ENCODE results near the gene NINJ1. TPM values are rescaled to one million over a fixed set of nuclear protein-coding genes. Genes with fewer than 3 reads are reported as not detected.

The NINJ1 gene
- total RNA-seq, 1 experiment from 2014 or later, result 26.7 TPM

DNA sequence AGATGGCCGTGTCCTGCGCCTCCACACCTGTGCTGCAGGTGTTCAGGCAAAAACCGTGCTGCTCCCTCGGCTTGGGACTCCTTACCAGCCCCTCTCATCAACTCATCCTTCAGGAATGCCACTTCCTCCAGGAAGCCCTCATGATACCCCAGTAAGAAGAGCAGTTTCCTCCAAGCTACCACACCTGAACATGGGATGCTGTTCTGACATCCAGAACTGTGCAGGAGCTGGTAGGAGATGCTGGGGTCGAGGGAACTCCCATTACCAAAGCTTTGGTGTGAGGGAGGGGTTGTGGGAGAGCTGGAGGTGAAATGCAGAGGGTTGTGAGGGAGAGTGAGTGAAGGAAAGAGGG, 19.1 kb downstream of the NINJ1 start:
- H3K9me3 ChIP-seq (ENCODE audit: control insufficient read depth, insufficient read depth, low read depth, low read length), result no peaks in the 10 kb centered on the region
- ChIA-PET POLR2A (no interaction called here), CTCF (no interaction called here)
- no TSS peak for BruUV-seq (replicated peaks)
- H3K27me3 ChIP-seq (ENCODE audit: control insufficient read depth, insufficient read depth, low read length), result no peaks in the 10 kb centered on the region
- no peak overlapping the region for H3K4me3 ChIP-seq (ENCODE audit: low read depth in 2 of 2, low read length in 2 of 2)
- H3K4me1 ChIP-seq (ENCODE audit: control insufficient read depth, insufficient read depth, low read length), result no peaks in the 10 kb centered on the region
- in situ Hi-C loops (cut with HindIII; ENCODE audit: low pct_unique_long_range_greater_than_20kb, low sequenced_read_pairs) (no loop called here), intact Hi-C loops (cut with micrococcal nuclease; ENCODE audit: unreplicated experiment) (no loop called here)
- ATAC-seq, result no peak
- H3K36me3 ChIP-seq (ENCODE audit: control insufficient read depth, insufficient read depth, low read length), result no peaks in the 10 kb centered on the region
- no peak for TF ChIP-seq POLR2AphosphoS5 (IDR thresholded peaks at IDR 0.05; ENCODE audit: low read depth, low read length)
- no peak for TF ChIP-seq SIN3A (IDR thresholded peaks at IDR 0.05; ENCODE audit: borderline replicate concordance, insufficient read depth, low read depth, low read length)
- TF ChIP-seq, protein P1, sequence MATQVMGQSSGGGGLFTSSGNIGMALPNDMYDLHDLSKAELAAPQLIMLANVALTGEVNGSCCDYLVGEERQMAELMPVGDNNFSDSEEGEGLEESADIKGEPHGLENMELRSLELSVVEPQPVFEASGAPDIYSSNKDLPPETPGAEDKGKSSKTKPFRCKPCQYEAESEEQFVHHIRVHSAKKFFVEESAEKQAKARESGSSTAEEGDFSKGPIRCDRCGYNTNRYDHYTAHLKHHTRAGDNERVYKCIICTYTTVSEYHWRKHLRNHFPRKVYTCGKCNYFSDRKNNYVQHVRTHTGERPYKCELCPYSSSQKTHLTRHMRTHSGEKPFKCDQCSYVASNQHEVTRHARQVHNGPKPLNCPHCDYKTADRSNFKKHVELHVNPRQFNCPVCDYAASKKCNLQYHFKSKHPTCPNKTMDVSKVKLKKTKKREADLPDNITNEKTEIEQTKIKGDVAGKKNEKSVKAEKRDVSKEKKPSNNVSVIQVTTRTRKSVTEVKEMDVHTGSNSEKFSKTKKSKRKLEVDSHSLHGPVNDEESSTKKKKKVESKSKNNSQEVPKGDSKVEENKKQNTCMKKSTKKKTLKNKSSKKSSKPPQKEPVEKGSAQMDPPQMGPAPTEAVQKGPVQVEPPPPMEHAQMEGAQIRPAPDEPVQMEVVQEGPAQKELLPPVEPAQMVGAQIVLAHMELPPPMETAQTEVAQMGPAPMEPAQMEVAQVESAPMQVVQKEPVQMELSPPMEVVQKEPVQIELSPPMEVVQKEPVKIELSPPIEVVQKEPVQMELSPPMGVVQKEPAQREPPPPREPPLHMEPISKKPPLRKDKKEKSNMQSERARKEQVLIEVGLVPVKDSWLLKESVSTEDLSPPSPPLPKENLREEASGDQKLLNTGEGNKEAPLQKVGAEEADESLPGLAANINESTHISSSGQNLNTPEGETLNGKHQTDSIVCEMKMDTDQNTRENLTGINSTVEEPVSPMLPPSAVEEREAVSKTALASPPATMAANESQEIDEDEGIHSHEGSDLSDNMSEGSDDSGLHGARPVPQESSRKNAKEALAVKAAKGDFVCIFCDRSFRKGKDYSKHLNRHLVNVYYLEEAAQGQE (IDR thresholded peaks at IDR 0.05; ENCODE audit: insufficient read depth in 1 of 2, low read depth in 2 of 2, low read length in 1 of 2), result no peak
- TF ChIP-seq, protein P2, sequence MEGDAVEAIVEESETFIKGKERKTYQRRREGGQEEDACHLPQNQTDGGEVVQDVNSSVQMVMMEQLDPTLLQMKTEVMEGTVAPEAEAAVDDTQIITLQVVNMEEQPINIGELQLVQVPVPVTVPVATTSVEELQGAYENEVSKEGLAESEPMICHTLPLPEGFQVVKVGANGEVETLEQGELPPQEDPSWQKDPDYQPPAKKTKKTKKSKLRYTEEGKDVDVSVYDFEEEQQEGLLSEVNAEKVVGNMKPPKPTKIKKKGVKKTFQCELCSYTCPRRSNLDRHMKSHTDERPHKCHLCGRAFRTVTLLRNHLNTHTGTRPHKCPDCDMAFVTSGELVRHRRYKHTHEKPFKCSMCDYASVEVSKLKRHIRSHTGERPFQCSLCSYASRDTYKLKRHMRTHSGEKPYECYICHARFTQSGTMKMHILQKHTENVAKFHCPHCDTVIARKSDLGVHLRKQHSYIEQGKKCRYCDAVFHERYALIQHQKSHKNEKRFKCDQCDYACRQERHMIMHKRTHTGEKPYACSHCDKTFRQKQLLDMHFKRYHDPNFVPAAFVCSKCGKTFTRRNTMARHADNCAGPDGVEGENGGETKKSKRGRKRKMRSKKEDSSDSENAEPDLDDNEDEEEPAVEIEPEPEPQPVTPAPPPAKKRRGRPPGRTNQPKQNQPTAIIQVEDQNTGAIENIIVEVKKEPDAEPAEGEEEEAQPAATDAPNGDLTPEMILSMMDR (IDR thresholded peaks at IDR 0.05), result no peak
- no peak for TF ChIP-seq TCF7L2 (IDR thresholded peaks at IDR 0.05; ENCODE audit: low read depth, low read length)
- no peak overlapping the region for H3K27ac ChIP-seq (ENCODE audit: low read length)
- no peak for DNase-seq (ENCODE audit: low read depth, low spot score)

DNA sequence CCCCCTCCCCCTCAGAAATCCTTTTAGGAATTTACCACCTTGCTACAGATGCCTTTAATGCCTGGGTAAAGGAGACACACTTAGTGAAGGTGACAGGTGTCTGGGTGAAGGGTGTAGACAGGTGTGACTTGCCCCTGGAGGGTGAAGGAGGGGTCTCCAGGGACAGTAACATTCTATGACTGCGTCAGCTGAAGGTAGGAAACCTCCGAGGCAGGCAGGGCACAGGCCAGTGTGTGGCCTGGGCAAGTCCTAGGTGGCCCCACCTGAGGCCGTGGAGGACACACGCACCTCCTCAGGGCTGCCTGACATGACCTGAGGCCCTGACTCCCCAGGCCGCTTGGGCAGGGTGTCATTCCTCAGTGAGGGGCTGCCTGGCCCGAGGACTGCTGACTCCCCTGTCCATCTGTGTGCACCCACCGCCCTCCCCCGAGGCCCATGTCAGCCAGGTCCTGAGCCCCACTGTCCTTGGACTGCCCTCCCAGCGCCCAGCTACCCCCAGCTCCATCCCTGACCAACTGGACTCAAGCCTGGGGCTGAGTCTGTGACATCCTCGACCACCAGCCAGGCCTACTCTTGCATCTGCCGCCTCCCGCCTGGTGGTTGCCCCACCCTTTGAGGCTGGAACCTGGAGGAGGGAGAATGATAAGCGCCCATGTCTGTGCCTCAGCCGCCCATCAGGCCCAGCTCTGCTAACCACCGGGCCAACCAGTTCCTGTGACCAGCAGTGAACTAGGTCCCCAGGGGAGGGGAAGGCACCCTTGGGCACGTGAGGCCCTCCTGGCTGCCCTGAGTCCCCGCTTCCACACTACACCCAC, 19.7 kb downstream of the NINJ1 start:
- TF ChIP-seq SIN3A (IDR thresholded peaks at IDR 0.05; ENCODE audit: borderline replicate concordance, insufficient read depth, low read depth, low read length) (no peak), POLR2AphosphoS5 (IDR thresholded peaks at IDR 0.05; ENCODE audit: low read depth, low read length) (no peak), TCF7L2 (IDR thresholded peaks at IDR 0.05; ENCODE audit: low read depth, low read length) (no peak)
- ATAC-seq (no peak), DNase-seq (ENCODE audit: low read depth, low spot score) (no peak)
- no peaks in the 10 kb centered on the region for H3K36me3 ChIP-seq (ENCODE audit: control insufficient read depth, insufficient read depth, low read length)
- intact Hi-C loops (cut with micrococcal nuclease; ENCODE audit: unreplicated experiment), result no loop called here
- H3K27me3 ChIP-seq (ENCODE audit: control insufficient read depth, insufficient read depth, low read length), result no peaks in the 10 kb centered on the region
- H3K9me3 ChIP-seq (ENCODE audit: control insufficient read depth, insufficient read depth, low read depth, low read length), result no peaks in the 10 kb centered on the region
- no TSS peak for BruUV-seq (replicated peaks)
- in situ Hi-C loops (cut with HindIII; ENCODE audit: low pct_unique_long_range_greater_than_20kb, low sequenced_read_pairs), result no loop called here
- H3K4me3 ChIP-seq (ENCODE audit: low read depth in 2 of 2, low read length in 2 of 2), result no peak overlapping the region
- H3K27ac ChIP-seq (ENCODE audit: low read length), result no peak overlapping the region
- no peaks in the 10 kb centered on the region for H3K4me1 ChIP-seq (ENCODE audit: control insufficient read depth, insufficient read depth, low read length)
- ChIA-PET CTCF (no interaction called here), POLR2A (no interaction called here)

DNA sequence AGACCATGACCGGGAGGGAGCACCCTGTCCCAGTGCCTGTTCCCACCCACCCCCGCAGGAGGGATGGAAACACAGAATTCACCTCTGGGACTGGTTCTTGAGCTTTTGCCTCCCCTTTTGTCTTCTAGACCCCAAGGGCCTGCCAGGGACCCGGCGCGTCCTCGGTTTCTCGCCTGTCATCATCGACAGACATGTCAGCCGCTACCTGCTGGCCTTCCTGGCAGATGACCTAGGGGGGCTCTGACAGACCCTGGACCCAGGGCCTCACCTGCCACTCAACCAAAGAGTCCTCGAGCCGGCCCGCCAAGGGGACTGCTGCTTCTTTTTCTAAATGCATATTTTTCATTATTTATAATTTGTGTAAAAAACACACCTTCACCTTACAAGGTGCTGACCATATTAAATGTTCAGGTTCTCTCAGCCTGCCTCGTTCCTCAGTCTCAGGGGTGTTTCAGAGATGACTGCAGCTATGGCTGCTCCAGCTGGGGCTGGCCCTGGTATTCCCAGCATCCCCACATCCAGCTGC, 21.1 kb downstream of the NINJ1 start:
- Histone ChIP-seq H3K27ac (ENCODE audit: low read length) (no peak overlapping the region), H3K4me3 (ENCODE audit: low read depth in 2 of 2, low read length in 2 of 2) (no peak overlapping the region), H3K9me3 (ENCODE audit: control insufficient read depth, insufficient read depth, low read depth, low read length) (no peaks in the 10 kb centered on the region), H3K4me1 (ENCODE audit: control insufficient read depth, insufficient read depth, low read length) (no peaks in the 10 kb centered on the region), H3K36me3 (ENCODE audit: control insufficient read depth, insufficient read depth, low read length) (no peaks in the 10 kb centered on the region), H3K27me3 (ENCODE audit: control insufficient read depth, insufficient read depth, low read length) (no peaks in the 10 kb centered on the region)
- DNase-seq (ENCODE audit: low read depth, low spot score), result no peak
- ATAC-seq, result no peak
- in situ Hi-C loops (cut with HindIII; ENCODE audit: low pct_unique_long_range_greater_than_20kb, low sequenced_read_pairs), result no loop called here
- ChIA-PET CTCF (no interaction called here), POLR2A (no interaction called here)
- TF ChIP-seq POLR2AphosphoS5 (IDR thresholded peaks at IDR 0.05; ENCODE audit: low read depth, low read length) (no peak), TCF7L2 (IDR thresholded peaks at IDR 0.05; ENCODE audit: low read depth, low read length) (no peak), SIN3A (IDR thresholded peaks at IDR 0.05; ENCODE audit: borderline replicate concordance, insufficient read depth, low read depth, low read length) (no peak)
- TF ChIP-seq, protein P1 (IDR thresholded peaks at IDR 0.05; ENCODE audit: insufficient read depth in 1 of 2, low read depth in 2 of 2, low read length in 1 of 2), result no peak
- TF ChIP-seq, protein P2 (IDR thresholded peaks at IDR 0.05), result no peak
- intact Hi-C loops (cut with micrococcal nuclease; ENCODE audit: unreplicated experiment), result no loop called here
- no TSS peak for BruUV-seq (replicated peaks)
